WTC11 (cell line): ENCODE results near the gene RABL3. TPM values are rescaled to one million over a fixed set of nuclear protein-coding genes. Genes with fewer than 3 reads are reported as not detected.

ENCODE experiments used
- ATAC-seq: fragments of 200-7000 bp; cut with Tn5 transposase; 2 replicates; pipeline ENCODE4 v1.10.0; 2021; ENCODE audit warnings: mild to moderate bottlenecking, moderate library complexity
- CTCF ChIA-PET: fragments of 300-600 bp; sonication (Branson Sonifier 250); formaldehyde crosslinking; loops from one replicate; lab custom pipeline; 2021; ENCODE audit warnings: antibody characterized with exemption; lab: Charles Lee
- POLR2A ChIA-PET: fragments of 350-600 bp; sonication (Branson Sonifier 250); formaldehyde crosslinking; loops from one replicate; lab custom pipeline; 2021; ENCODE audit warnings: antibody characterized with exemption; lab: Charles Lee
- DNase-seq: peaks from one replicate; pipeline ENCODE4 v3.0.0; 2021; ENCODE audit warnings: low spot score
- H3K27ac Mint-ChIP-seq: 2 replicates; pipeline ENCODE4 v1.8.0; 2021; ENCODE audit warnings: mixed read lengths
- H3K27me3 Mint-ChIP-seq: 2 replicates; pipeline ENCODE4 v1.8.0; 2021; ENCODE audit warnings: low read depth, mild to moderate bottlenecking, moderate library complexity, mixed read lengths
- H3K36me3 Mint-ChIP-seq: 2 replicates; pipeline ENCODE4 v1.8.0; 2021; ENCODE audit warnings: mixed read lengths
- H3K4me1 Mint-ChIP-seq: 2 replicates; pipeline ENCODE4 v1.8.0; 2022; ENCODE audit warnings: mixed read lengths
- H3K4me3 Mint-ChIP-seq: 2 replicates; pipeline ENCODE4 v1.8.0; 2021; ENCODE audit warnings: mild to moderate bottlenecking, moderate library complexity, mixed read lengths
- H3K9me3 Mint-ChIP-seq: 2 replicates; pipeline ENCODE4 v1.8.0; 2021; ENCODE audit warnings: mixed read lengths
- ATF1 ChIP-seq: sonication (generic); formaldehyde crosslinking; IDR thresholded peaks from 2 replicates; pipeline ENCODE4 v1.8.1; 2023; ENCODE audit warnings: mild to moderate bottlenecking, moderate library complexity, missing genetic modification reagents
- ATF6 ChIP-seq: sonication (generic); formaldehyde crosslinking; IDR thresholded peaks from 2 replicates; pipeline ENCODE4 v1.8.1; 2023; ENCODE audit warnings: mild to moderate bottlenecking, missing genetic modification reagents
- EMX1 ChIP-seq: fragments of 250-450 bp; sonication (Bioruptor Pico); IDR thresholded peaks from 2 replicates; pipeline ENCODE4 v1.8.0; 2021; ENCODE audit warnings: mild to moderate bottlenecking
- ETV6 ChIP-seq: sonication (generic); formaldehyde crosslinking; IDR thresholded peaks from 2 replicates; pipeline ENCODE4 v1.8.1; 2022; ENCODE audit warnings: mild to moderate bottlenecking, missing genetic modification reagents
- FOXJ3 ChIP-seq: sonication (generic); formaldehyde crosslinking; IDR thresholded peaks from 2 replicates; pipeline ENCODE4 v1.9.0; 2021; ENCODE audit warnings: missing genetic modification reagents, mild to moderate bottlenecking, borderline replicate concordance
- GTF2I ChIP-seq: fragments of 250-450 bp; sonication (Bioruptor Pico); conservative IDR thresholded peaks from 2 replicates; pipeline ENCODE4 v1.4.0; 2021; ENCODE audit warnings: mild to moderate bottlenecking
- IRF1 ChIP-seq: sonication (generic); formaldehyde crosslinking; IDR thresholded peaks from 2 replicates; pipeline ENCODE4 v1.8.0; 2023; ENCODE audit warnings: missing genetic modification reagents
- JUN ChIP-seq: sonication (generic); formaldehyde crosslinking; IDR thresholded peaks from 2 replicates; pipeline ENCODE4 v1.8.0; 2023; ENCODE audit warnings: mild to moderate bottlenecking, missing genetic modification reagents
- KAT7 ChIP-seq: sonication (generic); formaldehyde crosslinking; IDR thresholded peaks from 2 replicates; pipeline ENCODE4 v1.8.1; 2023; ENCODE audit warnings: missing genetic modification reagents, mild to moderate bottlenecking, borderline replicate concordance
- NFATC4 ChIP-seq: fragments of 250-450 bp; sonication (Bioruptor Pico); IDR thresholded peaks from 2 replicates; pipeline ENCODE4 v1.9.0; 2021; ENCODE audit warnings: mild to moderate bottlenecking
- PREB ChIP-seq: sonication (generic); formaldehyde crosslinking; IDR thresholded peaks from 2 replicates; pipeline ENCODE4 v1.8.1; 2022; ENCODE audit warnings: mild to moderate bottlenecking, missing genetic modification reagents, moderate library complexity, borderline replicate concordance
- RELA ChIP-seq: sonication (generic); formaldehyde crosslinking; IDR thresholded peaks from 2 replicates; pipeline ENCODE4 v1.8.1; 2022; ENCODE audit warnings: missing genetic modification reagents, mild to moderate bottlenecking, borderline replicate concordance
- RORB ChIP-seq: fragments of 250-450 bp; sonication (Bioruptor Pico); IDR thresholded peaks from 2 replicates; pipeline ENCODE4 v1.9.0; 2021; ENCODE audit warnings: mild to moderate bottlenecking
- SP1 ChIP-seq: sonication (generic); formaldehyde crosslinking; conservative IDR thresholded peaks from 2 replicates; pipeline ENCODE4 v1.8.1; 2022; ENCODE audit warnings: missing genetic modification reagents
- TEAD4 ChIP-seq: sonication (generic); formaldehyde crosslinking; IDR thresholded peaks from 2 replicates; pipeline ENCODE4 v1.8.0; 2022; ENCODE audit warnings: mild to moderate bottlenecking, missing genetic modification reagents
- USF1 ChIP-seq: sonication (generic); formaldehyde crosslinking; IDR thresholded peaks from 2 replicates; pipeline ENCODE4 v1.8.0; 2022; ENCODE audit warnings: mild to moderate bottlenecking, missing genetic modification reagents
- ZMAT4 ChIP-seq: fragments of 250-450 bp; sonication (Bioruptor Pico); IDR thresholded peaks from 2 replicates; pipeline ENCODE4 v1.9.0; 2021; ENCODE audit warnings: mild to moderate bottlenecking
- ZNF396 ChIP-seq: fragments of 250-450 bp; sonication (Bioruptor Pico); IDR thresholded peaks from 2 replicates; pipeline ENCODE4 v1.8.0; 2021; ENCODE audit warnings: mild to moderate bottlenecking, moderate library complexity, borderline replicate concordance
- ZNF423 ChIP-seq: fragments of 250-450 bp; sonication (Bioruptor Pico); IDR thresholded peaks from 2 replicates; pipeline ENCODE4 v2.1.2; 2022; ENCODE audit warnings: mild to moderate bottlenecking, moderate library complexity
- ZSCAN18 ChIP-seq: fragments of 250-450 bp; sonication (Bioruptor Pico); IDR thresholded peaks from 2 replicates; pipeline ENCODE4 v2.1.2; 2022; ENCODE audit warnings: mild to moderate bottlenecking, moderate library complexity
- total RNA-seq: library from RNA; stranded (reverse); gene quantifications from 3 replicates; pipeline ENCODE4 v1.2.3, GENCODE V29; 2021

The RABL3 gene
- total RNA-seq, 1 experiment from 2014 or later = 18.2 TPM

- TF ChIP-seq IRF1 (CRISPR knock-in tag) = no peak
- TF ChIP-seq ZNF396 (CRISPR knock-in tag) = no peak
- TF ChIP-seq FOXJ3 (CRISPR knock-in tag) = no peak
Observed at GRCh38 chr3:120659285-120659684, 83.0 kb downstream of the RABL3 start (continued).

- ATAC-seq (no peak), DNase-seq (no peak)
- Mint-ChIP-seq H3K4me3 (no peak overlapping the region), H3K9me3 (peaks cover 12% of the 10 kb centered on the region), H3K36me3 (peaks cover 10% of the 10 kb centered on the region), H3K27ac (no peak overlapping the region), H3K4me1 (no peaks in the 10 kb centered on the region), H3K27me3 (peaks cover 3% of the 10 kb centered on the region; the same call in 1 of the 2 replicates)
- ChIA-PET POLR2A (no interaction called here), CTCF (interaction anchor here (1.3 kb wide), 1 partner anchor 86 kb away, joined by 3 read pairs; no protein-coding TSS in a partner anchor)
- TF ChIP-seq PREB (CRISPR knock-in tag) (no peak), RELA (CRISPR knock-in tag) (no peak), ZNF423 (CRISPR knock-in tag) (no peak), JUN (CRISPR knock-in tag) (no peak), NFATC4 (CRISPR knock-in tag) (no peak), ZNF396 (CRISPR knock-in tag) (no peak), SP1 (CRISPR knock-in tag) (no peak), USF1 (CRISPR knock-in tag) (no peak), KAT7 (CRISPR knock-in tag) (no peak), GTF2I (CRISPR knock-in tag) (no peak), ETV6 (CRISPR knock-in tag) (no peak), EMX1 (CRISPR knock-in tag) (no peak), ATF1 (CRISPR knock-in tag) (no peak), ATF6 (CRISPR knock-in tag) (no peak)
Observed at GRCh38 chr3:120652896-120653545, 89.3 kb downstream of the RABL3 start.

- POLR2A ChIA-PET = no interaction called here
- no peak for DNase-seq
Observed at GRCh38 chr3:120652281-120652680, 90.0 kb downstream of the RABL3 start.

More at GRCh38 chr3:120652281-120652680, 90.0 kb downstream of the RABL3 start:
- Mint-ChIP-seq H3K4me3 (no peak overlapping the region), H3K9me3 (peaks cover 5% of the 10 kb centered on the region), H3K36me3 (peaks cover 3% of the 10 kb centered on the region), H3K27ac (no peak overlapping the region), H3K27me3 (peaks cover 3% of the 10 kb centered on the region; the same call in 1 of the 2 replicates), H3K4me1 (no peaks in the 10 kb centered on the region)
- TF ChIP-seq ZSCAN18 (CRISPR knock-in tag) = no peak
- no peak for TF ChIP-seq ATF6 (CRISPR knock-in tag)
- no peak for TF ChIP-seq ZMAT4
- no peak for TF ChIP-seq RORB (CRISPR knock-in tag)
- TF ChIP-seq TEAD4 (CRISPR knock-in tag) = no peak
- no peak for TF ChIP-seq KAT7 (CRISPR knock-in tag)
- ATAC-seq = no peak; the same call in 1 of the 2 replicates
- CTCF ChIA-PET = interaction anchor here (1.3 kb wide), 1 partner anchor 85 kb away, joined by 3 read pairs; no protein-coding TSS in a partner anchor
